K562 (cell line): ENCODE data around the gene SLC52A1.

ENCODE experiments used
- ELF1 ChIP-seq: fragments of 200-800 bp; sonication (Bioruptor generic); IDR thresholded peaks from 2 replicates; pipeline ENCODE4 v1.6.1; 2016; ENCODE audit warnings: missing genetic modification characterization, missing compliant biosample characterization
- ESRRA ChIP-seq: fragments of 450-650 bp; IDR thresholded peaks from 2 replicates; pipeline ENCODE4 v1.6.1; 2014; ENCODE audit warnings: low read depth, mild to moderate bottlenecking, moderate library complexity, borderline replicate concordance
- PTRF ChIP-seq: fragments of 450-650 bp; IDR thresholded peaks from 2 replicates; pipeline ENCODE4 v1.6.1; 2016; ENCODE audit warnings: mild to moderate bottlenecking, missing genetic modification characterization, missing compliant biosample characterization
- RBM15 ChIP-seq: fragments of 200-400 bp; formaldehyde crosslinking; IDR thresholded peaks from 2 replicates; pipeline ENCODE4 v1.6.1; 2018; ENCODE audit warnings: mild to moderate bottlenecking, low read length, moderate library complexity; ENCODE audit not compliant: insufficient read depth
- SP2 ChIP-seq: IDR thresholded peaks from 2 replicates; pipeline ENCODE4 v1.6.1; 2011; ENCODE audit warnings: mild to moderate bottlenecking, low read depth, low read length, moderate library complexity; ENCODE audit not compliant: poor library complexity, severe bottlenecking; ENCODE audit errors: extremely low read depth
- TF ChIP-seq, protein P1 (sequence below): sonication (generic); formaldehyde crosslinking; IDR thresholded peaks from 2 replicates; pipeline ENCODE4 v1.8.0; 2023; ENCODE audit warnings: missing genetic modification reagents, mild to moderate bottlenecking, borderline replicate concordance

DNA sequence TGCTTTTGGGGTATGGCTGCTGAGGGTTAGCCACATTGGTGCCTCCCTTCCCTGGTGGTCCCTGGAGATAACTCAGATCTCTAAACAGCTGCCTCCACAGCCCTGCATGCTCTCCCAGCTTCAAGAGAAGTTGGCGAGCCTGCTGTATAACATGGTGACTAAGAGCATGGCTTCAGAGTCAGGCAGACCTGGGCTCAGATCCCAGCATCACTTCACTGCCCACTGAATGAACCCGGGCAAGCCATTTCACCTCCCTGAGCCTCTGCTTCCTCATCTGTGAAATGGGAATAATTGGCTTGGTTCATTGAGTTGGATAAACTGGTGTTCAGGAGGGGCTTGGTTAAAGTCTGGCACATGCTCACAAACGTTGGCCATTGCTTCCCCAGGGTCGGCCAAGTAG is 20.9 kb downstream of the SLC52A1 start:
- TF ChIP-seq, protein P1, sequence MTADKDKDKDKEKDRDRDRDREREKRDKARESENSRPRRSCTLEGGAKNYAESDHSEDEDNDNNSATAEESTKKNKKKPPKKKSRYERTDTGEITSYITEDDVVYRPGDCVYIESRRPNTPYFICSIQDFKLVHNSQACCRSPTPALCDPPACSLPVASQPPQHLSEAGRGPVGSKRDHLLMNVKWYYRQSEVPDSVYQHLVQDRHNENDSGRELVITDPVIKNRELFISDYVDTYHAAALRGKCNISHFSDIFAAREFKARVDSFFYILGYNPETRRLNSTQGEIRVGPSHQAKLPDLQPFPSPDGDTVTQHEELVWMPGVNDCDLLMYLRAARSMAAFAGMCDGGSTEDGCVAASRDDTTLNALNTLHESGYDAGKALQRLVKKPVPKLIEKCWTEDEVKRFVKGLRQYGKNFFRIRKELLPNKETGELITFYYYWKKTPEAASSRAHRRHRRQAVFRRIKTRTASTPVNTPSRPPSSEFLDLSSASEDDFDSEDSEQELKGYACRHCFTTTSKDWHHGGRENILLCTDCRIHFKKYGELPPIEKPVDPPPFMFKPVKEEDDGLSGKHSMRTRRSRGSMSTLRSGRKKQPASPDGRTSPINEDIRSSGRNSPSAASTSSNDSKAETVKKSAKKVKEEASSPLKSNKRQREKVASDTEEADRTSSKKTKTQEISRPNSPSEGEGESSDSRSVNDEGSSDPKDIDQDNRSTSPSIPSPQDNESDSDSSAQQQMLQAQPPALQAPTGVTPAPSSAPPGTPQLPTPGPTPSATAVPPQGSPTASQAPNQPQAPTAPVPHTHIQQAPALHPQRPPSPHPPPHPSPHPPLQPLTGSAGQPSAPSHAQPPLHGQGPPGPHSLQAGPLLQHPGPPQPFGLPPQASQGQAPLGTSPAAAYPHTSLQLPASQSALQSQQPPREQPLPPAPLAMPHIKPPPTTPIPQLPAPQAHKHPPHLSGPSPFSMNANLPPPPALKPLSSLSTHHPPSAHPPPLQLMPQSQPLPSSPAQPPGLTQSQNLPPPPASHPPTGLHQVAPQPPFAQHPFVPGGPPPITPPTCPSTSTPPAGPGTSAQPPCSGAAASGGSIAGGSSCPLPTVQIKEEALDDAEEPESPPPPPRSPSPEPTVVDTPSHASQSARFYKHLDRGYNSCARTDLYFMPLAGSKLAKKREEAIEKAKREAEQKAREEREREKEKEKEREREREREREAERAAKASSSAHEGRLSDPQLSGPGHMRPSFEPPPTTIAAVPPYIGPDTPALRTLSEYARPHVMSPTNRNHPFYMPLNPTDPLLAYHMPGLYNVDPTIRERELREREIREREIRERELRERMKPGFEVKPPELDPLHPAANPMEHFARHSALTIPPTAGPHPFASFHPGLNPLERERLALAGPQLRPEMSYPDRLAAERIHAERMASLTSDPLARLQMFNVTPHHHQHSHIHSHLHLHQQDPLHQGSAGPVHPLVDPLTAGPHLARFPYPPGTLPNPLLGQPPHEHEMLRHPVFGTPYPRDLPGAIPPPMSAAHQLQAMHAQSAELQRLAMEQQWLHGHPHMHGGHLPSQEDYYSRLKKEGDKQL (CRISPR knock-in tag), result no peak
- TF ChIP-seq PTRF (tag) (no peak), RBM15 (no peak), SP2 (no peak), ELF1 (no peak), ESRRA (no peak)
